ENCODE measurements around the gene C2CD4C.
A peak's percentile ranks its signal among the peaks of the same experiment; 100 is the strongest.

The C2CD4C gene

DNA sequence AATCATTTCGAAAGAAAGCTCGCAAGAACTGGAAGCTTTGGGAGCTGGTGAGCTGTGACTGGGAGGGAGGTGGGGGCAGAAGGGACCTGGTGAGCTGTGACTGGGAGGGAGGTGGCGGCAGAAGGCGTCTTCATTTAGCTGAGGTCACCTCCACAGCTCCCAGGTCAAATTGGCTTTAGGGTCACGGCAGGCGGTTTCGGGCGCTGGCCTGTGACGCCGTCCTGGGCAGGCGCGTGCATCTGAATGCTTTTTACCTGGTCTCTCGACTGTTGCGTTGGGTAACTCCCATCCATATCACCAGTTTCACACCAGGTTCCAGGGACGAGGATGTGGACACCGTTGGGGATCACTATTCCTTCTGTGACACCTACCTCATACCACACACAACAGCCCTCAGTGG lies 29.2 kb downstream of the C2CD4C start:
- no peak for DNase-seq

DNA sequence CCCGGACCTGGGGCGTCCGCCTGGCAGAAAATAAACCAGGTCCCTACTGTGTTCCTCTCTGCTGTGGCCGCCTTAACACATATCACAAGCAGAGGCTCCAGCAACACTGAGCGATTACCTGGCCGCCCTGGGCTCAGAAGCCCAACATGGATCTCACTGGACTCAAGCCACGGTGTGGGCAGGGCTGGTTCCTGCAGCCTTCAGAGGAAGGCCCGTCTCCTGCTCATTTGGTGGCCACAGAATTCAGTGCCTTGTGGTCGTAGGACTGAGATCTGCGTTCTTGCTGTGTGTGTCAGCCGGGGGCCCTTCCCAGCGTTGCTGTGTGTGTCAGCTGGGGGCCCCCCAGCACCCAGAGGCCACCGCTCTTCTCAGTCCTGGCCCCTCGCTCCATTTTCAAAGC lies 30.2 kb downstream of the C2CD4C start:
- DNase-seq, result no peak

DNA sequence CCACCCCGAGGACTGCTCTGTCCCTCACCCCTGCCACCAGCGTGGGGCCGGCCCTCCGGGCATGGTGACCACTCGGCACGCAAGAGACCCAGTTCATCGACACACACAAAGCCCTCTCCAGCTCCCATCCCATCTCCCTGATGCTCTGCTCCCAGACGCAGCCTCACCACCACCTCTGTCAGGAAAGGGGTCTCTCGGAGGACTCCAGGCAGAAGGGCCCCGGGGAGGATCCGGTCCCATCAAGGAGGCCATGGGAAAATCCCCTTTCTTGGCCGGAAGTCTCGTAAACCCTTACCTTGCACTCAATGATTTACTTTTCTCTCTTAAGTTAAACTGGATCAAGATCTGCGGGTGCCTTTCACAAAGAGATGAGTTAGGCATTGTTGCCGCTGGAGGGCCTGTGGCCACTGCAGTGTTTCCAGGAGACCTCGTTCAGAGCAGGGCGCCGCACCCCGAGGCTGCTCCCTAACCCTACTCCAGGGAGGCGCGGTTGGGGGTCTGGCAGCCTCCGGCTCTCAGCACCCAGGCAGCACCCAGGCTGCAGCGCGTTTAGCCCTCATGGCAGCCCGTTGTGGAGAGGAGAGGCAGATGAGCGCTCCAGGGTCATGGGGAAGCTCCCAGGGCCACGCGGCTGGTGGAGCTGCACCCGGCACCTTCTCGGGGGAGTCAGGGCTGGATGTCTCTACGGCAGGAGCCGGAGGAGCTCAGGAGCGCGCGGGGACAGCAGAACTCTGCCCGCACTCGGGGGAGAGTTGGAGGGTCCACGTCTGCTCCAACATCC lies 31.0 kb downstream of the C2CD4C start:
- peak; percentile 25 for DNase-seq

GRCh38 chr19:376111-376470 lies 32.9 kb downstream of the C2CD4C start:
- no peak for DNase-seq

- DNase-seq, result no peak
Observed at GRCh38 chr19:375395-376110, 33.4 kb downstream of the C2CD4C start.

DNA sequence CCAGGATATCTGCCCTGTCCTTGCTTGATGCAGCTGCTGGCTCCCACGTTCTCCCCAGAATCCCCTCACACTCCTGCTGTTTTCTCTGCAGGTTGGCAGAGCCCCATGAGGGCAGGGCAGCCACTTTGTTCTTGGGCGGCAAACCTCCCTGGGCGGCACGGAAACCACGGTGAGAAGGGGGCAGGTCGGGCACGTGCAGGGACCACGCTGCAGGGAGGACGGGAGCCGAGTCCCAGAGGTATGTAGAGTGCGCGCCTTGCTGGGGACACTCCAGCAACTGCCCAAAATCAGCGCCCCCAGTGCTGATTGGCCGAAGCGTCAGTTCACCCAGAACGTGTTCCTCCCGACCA lies 34.1 kb downstream of the C2CD4C start:
- no peak for DNase-seq

DNA sequence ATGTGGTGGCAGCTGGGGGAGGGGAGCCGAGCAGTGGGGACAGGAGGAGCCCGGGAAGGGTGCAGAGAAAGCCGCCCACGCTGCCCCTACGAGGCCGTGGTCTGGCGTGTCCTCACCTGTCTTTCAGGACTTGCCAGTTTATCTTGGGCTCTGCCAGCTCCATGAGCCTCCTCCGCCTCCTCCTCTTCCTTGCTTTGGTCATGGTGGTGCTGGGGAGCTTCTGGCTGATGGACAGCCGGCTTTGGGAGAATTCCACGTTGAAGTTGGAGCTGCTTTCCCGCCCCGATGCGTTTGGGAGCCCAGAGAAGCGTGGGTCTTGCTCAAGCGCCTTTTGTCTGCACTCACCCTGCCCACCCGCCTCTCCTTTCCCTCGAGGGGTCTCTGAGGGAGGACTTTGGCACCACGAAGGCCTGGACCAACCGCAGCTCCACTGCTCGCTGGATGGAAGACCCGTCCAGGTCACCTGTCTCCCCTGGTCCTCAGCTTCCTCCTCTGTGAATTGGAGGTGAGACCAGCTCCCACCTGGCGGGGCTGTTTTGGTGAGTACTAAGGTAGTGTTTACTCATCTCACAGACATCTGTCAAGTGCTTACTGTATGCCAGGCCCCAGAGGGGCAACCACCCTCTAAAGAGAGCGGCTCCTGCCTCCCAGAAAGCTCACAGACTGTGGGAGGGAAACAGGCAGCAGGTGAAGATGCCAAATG lies 34.6 kb downstream of the C2CD4C start:
- DNase-seq, result peak; percentile 71

GRCh38 chr19:373391-374182 lies 35.4 kb downstream of the C2CD4C start:
- no peak for DNase-seq

DNA sequence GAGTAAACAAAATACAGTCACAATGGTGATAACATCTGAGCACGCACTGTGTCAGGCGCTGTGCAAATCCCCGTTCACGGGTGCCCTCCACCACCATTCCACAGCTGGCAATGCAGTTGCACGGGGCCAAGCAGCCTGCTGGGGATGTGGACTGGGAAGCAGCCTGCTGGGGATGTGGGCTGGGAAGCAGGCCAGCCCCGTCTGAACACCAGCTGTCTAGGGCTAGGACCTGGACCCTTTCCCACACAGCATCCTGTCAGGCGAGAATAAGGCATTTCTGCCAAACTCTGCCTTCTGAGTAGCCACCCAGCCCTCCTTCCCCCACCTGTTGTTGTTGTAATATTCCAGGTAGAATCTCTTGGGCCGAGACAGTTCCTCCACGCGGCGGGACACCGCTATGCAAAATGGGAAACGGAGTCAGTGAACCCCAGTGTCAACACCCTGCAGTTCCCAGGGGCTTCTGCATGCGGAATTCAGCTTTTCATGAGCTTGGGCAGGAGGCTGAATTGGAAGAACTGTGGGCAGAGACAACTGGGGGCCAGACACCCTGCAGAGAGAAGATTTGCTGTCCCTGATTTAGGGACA lies 36.5 kb downstream of the C2CD4C start:
- no peak for DNase-seq

- no peak for DNase-seq
Observed at GRCh38 chr19:371501-372168, 37.3 kb downstream of the C2CD4C start.

GRCh38 chr19:370641-371330 lies 38.2 kb downstream of the C2CD4C start:
- no peak for DNase-seq

- no peak for DNase-seq
Observed at GRCh38 chr19:369876-370275, 39.1 kb downstream of the C2CD4C start.

DNA sequence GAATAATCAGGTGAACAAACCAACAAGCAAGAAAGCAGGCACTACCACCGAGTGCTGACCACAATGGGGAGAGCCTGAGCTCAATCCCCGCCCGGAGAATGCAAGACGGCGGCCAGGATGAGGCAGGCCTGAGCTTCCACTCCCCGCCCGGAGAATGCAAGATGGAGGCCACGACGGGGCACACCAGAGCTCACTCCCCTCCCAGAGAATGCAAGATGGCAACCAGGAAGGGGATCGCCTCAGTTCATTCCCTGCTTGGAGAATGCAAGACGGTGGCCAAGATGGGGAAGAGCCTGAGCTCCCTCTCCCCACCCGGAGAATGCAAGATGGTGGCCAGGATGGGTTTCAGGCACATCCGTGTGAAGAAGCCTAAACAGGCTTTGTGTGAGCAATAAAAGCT lies 39.7 kb downstream of the C2CD4C start:
- no peak for DNase-seq

DNA sequence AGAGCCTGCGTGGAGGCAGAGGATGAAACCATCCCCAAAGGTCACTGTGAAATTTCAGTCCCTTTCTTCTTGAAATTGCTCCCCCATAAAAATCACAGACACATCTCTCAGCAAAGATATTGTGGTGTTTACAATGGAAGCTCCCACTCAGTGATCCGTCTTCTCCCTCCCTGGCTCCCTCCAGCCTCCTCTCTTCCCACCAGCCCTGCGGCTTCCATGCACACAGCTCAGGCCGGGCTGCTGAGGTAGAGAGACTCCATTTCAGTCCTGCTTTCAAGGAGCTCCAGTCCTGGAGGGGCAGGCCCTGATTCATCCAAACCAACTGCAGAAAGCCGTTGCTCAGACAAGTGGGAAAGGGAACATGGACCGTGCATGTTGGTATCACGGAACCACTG lies 40.3 kb downstream of the C2CD4C start:
- no peak for DNase-seq

DNA sequence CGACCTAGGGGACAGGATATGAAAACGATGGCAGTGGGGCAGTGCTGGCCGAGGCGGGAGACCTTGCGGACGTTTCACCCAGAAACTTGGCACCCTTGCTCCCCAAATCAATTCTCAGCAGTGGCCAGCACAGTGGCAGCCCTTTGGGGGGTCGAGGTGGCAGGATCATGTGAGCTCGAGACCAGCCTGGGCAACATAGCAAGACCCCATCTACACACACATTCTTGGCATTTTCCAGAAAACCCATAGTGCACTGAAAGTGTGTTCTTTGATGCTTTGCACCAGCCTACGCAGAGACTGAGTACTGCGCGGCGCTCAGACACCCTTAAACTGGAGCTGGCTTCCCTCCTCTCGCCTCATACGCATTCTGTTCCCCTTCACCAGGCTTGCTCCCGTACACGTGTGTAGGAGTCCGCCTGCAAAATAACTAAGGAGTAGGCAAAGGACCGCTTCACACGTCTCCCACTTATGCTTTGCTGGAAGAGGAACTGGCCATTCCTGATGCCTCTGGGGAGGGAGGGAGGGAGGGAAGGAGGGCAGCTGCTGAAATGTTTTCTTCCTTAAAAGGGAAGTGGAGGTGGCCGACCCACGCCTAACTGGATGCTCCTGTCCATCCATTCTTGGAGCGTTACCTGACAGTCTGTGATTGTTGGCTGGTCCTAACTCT lies 40.9 kb downstream of the C2CD4C start:
- no peak for DNase-seq

GRCh38 chr19:367561-367960 lies 41.4 kb downstream of the C2CD4C start:
- DNase-seq, result no peak

GRCh38 chr19:366951-367350 lies 42.0 kb downstream of the C2CD4C start:
- DNase-seq, result no peak

GRCh38 chr19:366205-366783 lies 42.7 kb downstream of the C2CD4C start:
- DNase-seq, result no peak

DNA sequence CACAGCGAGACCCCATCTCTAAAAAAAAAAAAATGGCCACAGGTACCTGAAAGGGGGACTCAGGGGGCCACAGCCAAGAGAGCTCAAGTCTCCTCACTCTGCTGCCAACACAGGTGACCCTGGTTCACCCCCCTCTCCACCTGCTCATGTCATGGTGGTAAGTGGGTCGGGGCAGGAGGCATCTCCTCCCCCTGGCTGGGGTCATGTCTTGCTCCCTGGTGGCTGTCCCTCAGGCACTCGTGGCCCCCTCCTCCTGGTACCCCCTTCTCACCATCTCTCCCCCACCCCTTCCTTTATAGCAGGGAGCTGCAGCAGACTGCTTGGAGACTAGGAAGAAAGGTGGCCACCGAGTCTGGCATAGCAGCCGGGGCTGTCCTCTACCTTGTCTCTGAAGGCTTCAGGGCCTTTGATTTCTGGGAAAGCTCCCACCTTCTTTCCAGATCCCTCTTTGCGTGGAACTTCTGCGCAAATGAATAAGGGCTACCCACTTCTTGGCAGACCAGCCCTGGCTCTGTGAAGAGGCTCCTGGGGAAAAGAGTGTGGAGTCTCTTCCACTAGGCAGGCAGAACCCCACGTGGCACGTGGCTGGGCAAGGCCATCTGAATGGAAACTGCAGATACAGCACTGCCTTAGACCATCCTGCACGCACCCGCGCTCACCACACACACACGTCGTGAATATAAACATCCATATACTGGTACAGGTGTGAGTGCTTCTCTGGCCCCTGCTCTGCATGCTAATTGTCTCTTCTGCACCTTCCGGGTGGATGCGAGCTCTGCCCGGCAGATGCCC lies 44.3 kb downstream of the C2CD4C start:
- no peak for DNase-seq

DNA sequence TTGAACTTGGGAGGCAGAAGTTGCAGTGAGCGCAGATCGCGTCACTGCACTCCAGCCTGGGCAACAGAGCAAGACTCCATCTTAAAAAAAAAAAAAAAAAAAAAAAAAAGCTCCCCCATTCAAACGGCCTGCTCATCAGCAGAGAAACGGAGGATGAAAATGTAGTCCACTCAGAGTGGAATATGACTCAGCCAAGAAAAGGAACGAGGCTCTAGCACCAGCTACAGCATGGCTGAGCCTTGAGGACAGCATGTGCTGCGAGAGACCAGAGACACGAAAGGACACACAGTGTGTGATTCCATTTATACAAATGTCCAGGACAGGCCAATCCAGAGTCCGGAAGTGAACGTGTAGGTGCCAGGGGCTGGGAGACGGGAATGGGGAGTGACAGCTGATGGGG lies 46.3 kb downstream of the C2CD4C start:
- DNase-seq, result no peak

Data from NCI-H345 (cell line).